PC-3 (cell line): ENCODE data around the gene ATF2. TPM values are rescaled to one million over a fixed set of nuclear protein-coding genes. Genes with fewer than 3 reads are reported as not detected.

ENCODE experiments used
- ATAC-seq: fragments of 200-7000 bp; cut with Tn5 transposase; 2 replicates; pipeline ENCODE4 v1.9.1; 2020; ENCODE audit warnings: mild to moderate bottlenecking, moderate library complexity
- BruUV-seq: library from RNA; stranded (reverse); fragments of 400-500 nt; replicated peaks from 2 replicates; lab custom pipeline; 2021; lab: Mats Ljungman, UMichigan
- CTCF ChIA-PET: fragments of 300-600 bp; sonication (Branson Sonifier 250); formaldehyde crosslinking; loops from one replicate; lab custom pipeline; 2022; ENCODE audit warnings: antibody characterized with exemption; lab: Charles Lee
- POLR2A ChIA-PET: fragments of 300-600 bp; sonication (Branson Sonifier 250); formaldehyde crosslinking; loops from one replicate; lab custom pipeline; 2022; ENCODE audit warnings: antibody characterized with exemption; ENCODE audit not compliant: unreplicated experiment; lab: Charles Lee
- DNase-seq: peaks from one replicate; pipeline ENCODE4 v3.0.0-alpha.2; 2015
- H2AFZ ChIP-seq: fragments of 300-600 bp; sonication (generic); 2 replicates; pipeline ENCODE4 v1.6.0; 2016; ENCODE audit warnings: antibody characterized with exemption, low read length
- H3F3A ChIP-seq: fragments of 300-600 bp; sonication (generic); one replicate; pipeline ENCODE4 v1.6.0; 2017; ENCODE audit warnings: antibody characterized with exemption, low read length, control low read depth, mild to moderate bottlenecking; ENCODE audit not compliant: unreplicated experiment
- H3K27ac ChIP-seq: fragments of 300-600 bp; sonication (generic); 2 replicates; pipeline ENCODE4 v1.5.1; 2016; ENCODE audit warnings: mild to moderate bottlenecking, low read length
- H3K27me3 ChIP-seq: fragments of 300-600 bp; sonication (generic); 2 replicates; pipeline ENCODE4 v1.6.1; 2016; ENCODE audit warnings: low read length, mixed read lengths
- H3K36me3 ChIP-seq: fragments of 300-600 bp; sonication (generic); 2 replicates; pipeline ENCODE4 v1.6.1; 2016; ENCODE audit warnings: low read depth, mixed run types, low read length, mixed read lengths
- H3K4me1 ChIP-seq: fragments of 300-600 bp; sonication (generic); 2 replicates; pipeline ENCODE4 v1.5.1; 2016; ENCODE audit warnings: low read length; ENCODE audit not compliant: insufficient read depth
- H3K4me2 ChIP-seq: fragments of 300-600 bp; sonication (generic); 2 replicates; pipeline ENCODE4 v1.6.0; 2016; ENCODE audit warnings: low read length
- H3K4me3 ChIP-seq: fragments of 300-600 bp; sonication (generic); 2 replicates; pipeline ENCODE4 v1.5.1; 2016; ENCODE audit warnings: mild to moderate bottlenecking, low read length, mixed read lengths
- H3K79me2 ChIP-seq: fragments of 300-600 bp; sonication (generic); 2 replicates; pipeline ENCODE4 v1.6.1; 2017; ENCODE audit warnings: low read length, mixed read lengths
- H3K9ac ChIP-seq: fragments of 300-600 bp; sonication (generic); 2 replicates; pipeline ENCODE4 v1.6.0; 2016; ENCODE audit warnings: mild to moderate bottlenecking, low read length
- H3K9me2 ChIP-seq: fragments of 300-600 bp; sonication (generic); replicated peaks from 2 replicates; pipeline ENCODE4 v1.6.1; 2016; ENCODE audit warnings: mixed run types, low read length, mixed read lengths
- H3K9me3 ChIP-seq: fragments of 300-600 bp; sonication (generic); 2 replicates; pipeline ENCODE4 v1.6.1; 2016; ENCODE audit warnings: low read length, mixed read lengths
- H4K20me1 ChIP-seq: fragments of 300-600 bp; sonication (generic); 2 replicates; pipeline ENCODE4 v1.6.1; 2016; ENCODE audit warnings: low read length, mixed read lengths
- EZH2 ChIP-seq: fragments of 300-600 bp; sonication (generic); IDR thresholded peaks from one replicate; pipeline ENCODE4 v1.6.1; 2017; ENCODE audit warnings: antibody characterized with exemption, mild to moderate bottlenecking, low read length; ENCODE audit not compliant: unreplicated experiment
- EZH2phosphoT487 ChIP-seq: fragments of 300-600 bp; sonication (generic); IDR thresholded peaks from 2 replicates; pipeline ENCODE4 v1.6.1; 2018; ENCODE audit warnings: mild to moderate bottlenecking, antibody characterized with exemption, low read length, borderline replicate concordance
- intact Hi-C: fragments of 100-400 bp; cut with micrococcal nuclease; formaldehyde crosslinking; loops from 2 replicates; pipeline ENCODE4 v1.9.0; 2023
- total RNA-seq: library from RNA; depleted of rRNA; stranded (reverse); fragments of >200 nt; gene quantifications from 2 replicates; pipeline ENCODE4 v1.2.3, GENCODE V29; 2014
- TF ChIP-seq, protein P1 (sequence below): fragments of 300-600 bp; sonication (generic); conservative IDR thresholded peaks from 2 replicates; pipeline ENCODE4 v1.5.1; 2017; ENCODE audit warnings: antibody characterized with exemption, low read depth, mild to moderate bottlenecking, low read length

ATF2 gene
- total RNA-seq, 1 experiment from 2014 or later = 12.6 TPM

DNA sequence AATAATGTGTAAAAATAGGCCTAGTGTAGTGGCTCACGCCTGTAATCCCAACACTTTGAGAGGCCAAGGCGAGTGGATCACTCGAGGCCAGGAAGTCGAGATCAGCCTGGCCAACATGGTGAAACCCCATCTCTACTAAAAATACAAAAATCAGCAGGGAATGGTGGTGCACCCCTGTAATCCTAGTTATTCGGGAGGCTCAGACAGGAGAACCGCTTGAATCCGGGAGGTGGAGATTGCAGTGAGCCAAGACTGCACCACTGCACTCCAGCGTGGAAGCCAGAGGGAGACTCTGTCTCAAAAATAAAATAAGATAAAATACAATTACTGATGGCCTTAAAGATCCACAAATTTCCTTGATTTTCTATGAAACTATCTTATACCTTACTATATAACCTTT lies 3.8 kb downstream of the ATF2 start:
- no peaks in the 10 kb centered on the region for H3K36me3 ChIP-seq
- no peak overlapping the region for H2AFZ ChIP-seq
- H3K9ac ChIP-seq = no peak overlapping the region
- H3K4me2 ChIP-seq = no peak overlapping the region
- CTCF ChIA-PET = no interaction called here
- no peak overlapping the region for H3K27ac ChIP-seq
- H4K20me1 ChIP-seq = no peaks in the 10 kb centered on the region; the same call in 1 of the 2 replicates
- POLR2A ChIA-PET = no interaction called here
- no peak overlapping the region for H3K4me3 ChIP-seq
- no peak for ATAC-seq
- H3K9me2 ChIP-seq = no peaks in the 10 kb centered on the region
- no peaks in the 10 kb centered on the region for H3K27me3 ChIP-seq
- no peaks in the 10 kb centered on the region for H3K9me3 ChIP-seq
- H3F3A ChIP-seq = no peaks in the 10 kb centered on the region
- no TSS peak for BruUV-seq
- DNase-seq = no peak
- H3K4me1 ChIP-seq = peaks cover 13% of the 10 kb centered on the region
- TF ChIP-seq, protein P1, sequence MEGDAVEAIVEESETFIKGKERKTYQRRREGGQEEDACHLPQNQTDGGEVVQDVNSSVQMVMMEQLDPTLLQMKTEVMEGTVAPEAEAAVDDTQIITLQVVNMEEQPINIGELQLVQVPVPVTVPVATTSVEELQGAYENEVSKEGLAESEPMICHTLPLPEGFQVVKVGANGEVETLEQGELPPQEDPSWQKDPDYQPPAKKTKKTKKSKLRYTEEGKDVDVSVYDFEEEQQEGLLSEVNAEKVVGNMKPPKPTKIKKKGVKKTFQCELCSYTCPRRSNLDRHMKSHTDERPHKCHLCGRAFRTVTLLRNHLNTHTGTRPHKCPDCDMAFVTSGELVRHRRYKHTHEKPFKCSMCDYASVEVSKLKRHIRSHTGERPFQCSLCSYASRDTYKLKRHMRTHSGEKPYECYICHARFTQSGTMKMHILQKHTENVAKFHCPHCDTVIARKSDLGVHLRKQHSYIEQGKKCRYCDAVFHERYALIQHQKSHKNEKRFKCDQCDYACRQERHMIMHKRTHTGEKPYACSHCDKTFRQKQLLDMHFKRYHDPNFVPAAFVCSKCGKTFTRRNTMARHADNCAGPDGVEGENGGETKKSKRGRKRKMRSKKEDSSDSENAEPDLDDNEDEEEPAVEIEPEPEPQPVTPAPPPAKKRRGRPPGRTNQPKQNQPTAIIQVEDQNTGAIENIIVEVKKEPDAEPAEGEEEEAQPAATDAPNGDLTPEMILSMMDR = no peak
- no peak for TF ChIP-seq EZH2
- TF ChIP-seq EZH2phosphoT487 = no peak
- intact Hi-C loops = loop anchor here (10.0 kb wide), 1 partner anchor 1199 kb away; the partner anchor contains the start of gene SP3
- H3K79me2 ChIP-seq = peaks cover 79% of the 10 kb centered on the region

DNA sequence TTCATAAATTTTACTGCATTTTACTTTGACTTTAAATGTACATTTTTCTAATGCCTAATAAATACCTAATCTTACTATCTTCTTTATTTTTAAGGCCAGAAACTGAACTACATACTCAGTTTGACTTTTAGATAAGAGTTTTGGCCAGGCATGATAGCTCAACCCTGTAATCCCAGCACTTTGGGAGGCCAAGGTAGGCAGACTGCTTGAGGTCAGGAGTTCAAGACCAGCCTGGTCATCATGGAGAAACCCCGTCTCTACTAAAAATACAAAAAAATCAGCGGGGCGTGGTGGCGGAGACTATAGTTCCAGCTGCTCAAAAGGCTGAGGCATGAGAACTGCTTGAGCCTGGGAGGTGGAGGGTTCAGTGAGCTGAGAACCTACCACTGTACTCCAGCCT lies 9.1 kb downstream of the ATF2 start:
- POLR2A ChIA-PET = interaction anchor here (0.6 to 0.7 kb wide), 2 partner anchors 20 to 1052 kb away, joined by 9 to 10 read pairs; no protein-coding TSS in a partner anchor
- Histone ChIP-seq H3K4me3 (no peak overlapping the region), H3K4me2 (no peak overlapping the region), H3K9me3 (no peaks in the 10 kb centered on the region), H3K79me2 (peaks cover 79% of the 10 kb centered on the region), H3K27me3 (no peaks in the 10 kb centered on the region), H3K9ac (no peak overlapping the region), H3F3A (peaks cover 6% of the 10 kb centered on the region), H4K20me1 (no peaks in the 10 kb centered on the region), H3K9me2 (no peaks in the 10 kb centered on the region), H3K27ac (no peak overlapping the region), H2AFZ (no peak overlapping the region), H3K36me3 (no peaks in the 10 kb centered on the region), H3K4me1 (peaks cover 17% of the 10 kb centered on the region)
- no peak for ATAC-seq
- no TSS peak for BruUV-seq
- DNase-seq = no peak
- CTCF ChIA-PET = no interaction called here
- TF ChIP-seq EZH2phosphoT487 (no peak), EZH2 (no peak)
- TF ChIP-seq, protein P1 = no peak
- intact Hi-C loops = no loop called here

DNA sequence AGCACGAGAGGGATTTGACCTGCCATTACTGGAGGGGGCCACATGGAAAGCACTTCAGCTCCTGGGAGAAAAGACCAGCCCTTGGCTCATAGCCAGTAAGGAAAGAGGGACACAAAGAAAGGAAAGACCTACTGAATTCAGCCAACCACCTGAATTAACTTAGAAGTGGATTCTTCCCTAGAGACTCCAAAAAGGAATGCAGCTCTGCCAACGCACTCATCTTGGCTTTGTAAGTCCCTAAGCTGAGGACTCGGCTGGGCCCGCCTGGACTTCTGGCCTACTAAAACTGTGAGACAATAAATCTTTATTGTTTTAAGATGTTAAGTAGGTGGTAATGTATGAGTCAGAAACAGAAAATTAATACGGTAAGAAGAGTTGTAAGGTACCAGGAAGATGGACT lies 11.5 kb downstream of the ATF2 start:
- H3K27me3 ChIP-seq = no peaks in the 10 kb centered on the region
- peaks cover 6% of the 10 kb centered on the region for H3F3A ChIP-seq
- CTCF ChIA-PET = no interaction called here
- DNase-seq = no peak
- no peaks in the 10 kb centered on the region for H3K9me3 ChIP-seq
- H3K9me2 ChIP-seq = no peaks in the 10 kb centered on the region
- H3K4me2 ChIP-seq = no peak overlapping the region
- no peak for ATAC-seq
- H3K4me3 ChIP-seq = no peak overlapping the region
- TF ChIP-seq EZH2phosphoT487 (no peak), EZH2 (no peak)
- TF ChIP-seq, protein P1 = no peak
- intact Hi-C loops = no loop called here
- H3K36me3 ChIP-seq = no peaks in the 10 kb centered on the region
- H3K4me1 ChIP-seq = peaks cover 35% of the 10 kb centered on the region
- POLR2A ChIA-PET = interaction anchor here (0.6 to 1.3 kb wide), 2 partner anchors 12 to 466 kb away, joined by 3 to 6 read pairs; partner anchors contain the start of gene ATF2
- H3K9ac ChIP-seq = no peak overlapping the region
- peaks cover 12% of the 10 kb centered on the region; the same call in 1 of the 2 replicates for H4K20me1 ChIP-seq
- H3K79me2 ChIP-seq = peaks cover 83% of the 10 kb centered on the region
- H2AFZ ChIP-seq = no peak overlapping the region
- no TSS peak for BruUV-seq
- no peak overlapping the region for H3K27ac ChIP-seq
